ENCODE data around the gene KLHL24.

DNA sequence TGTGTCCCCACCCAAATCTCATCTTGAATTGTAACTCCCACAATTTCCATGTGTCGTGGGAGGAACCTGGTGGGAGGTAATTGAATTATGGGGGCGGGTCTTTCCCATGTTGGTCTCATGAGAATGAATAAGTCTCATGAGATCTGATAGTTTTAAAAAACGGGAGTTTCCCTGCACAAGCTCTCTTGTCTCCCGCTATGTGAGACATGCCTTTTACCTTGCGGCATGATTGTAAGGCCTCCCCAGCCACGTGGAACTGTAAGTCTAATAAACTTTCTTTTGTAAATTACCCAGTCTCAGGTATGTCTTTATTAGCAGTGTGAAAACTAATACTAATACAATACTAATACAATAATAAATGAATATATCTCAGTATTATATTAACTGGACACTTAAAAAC, 52.3 kb downstream of the KLHL24 start:
- TF ChIP-seq EZH2 (IDR thresholded peaks at IDR 0.05; ENCODE audit: low read depth): no peak
- no peak for TF ChIP-seq CTCF (conservative IDR thresholded peaks at IDR 0.05)
